GOT3 (cell line): ENCODE measurements around the gene ZSCAN20.

Experiments used
- DNase-seq: peaks from one replicate; lab custom pipeline; 2025; ENCODE audit warnings: mixed read lengths; lab: John Stamatoyannopoulos, UW

ZSCAN20 gene

DNA sequence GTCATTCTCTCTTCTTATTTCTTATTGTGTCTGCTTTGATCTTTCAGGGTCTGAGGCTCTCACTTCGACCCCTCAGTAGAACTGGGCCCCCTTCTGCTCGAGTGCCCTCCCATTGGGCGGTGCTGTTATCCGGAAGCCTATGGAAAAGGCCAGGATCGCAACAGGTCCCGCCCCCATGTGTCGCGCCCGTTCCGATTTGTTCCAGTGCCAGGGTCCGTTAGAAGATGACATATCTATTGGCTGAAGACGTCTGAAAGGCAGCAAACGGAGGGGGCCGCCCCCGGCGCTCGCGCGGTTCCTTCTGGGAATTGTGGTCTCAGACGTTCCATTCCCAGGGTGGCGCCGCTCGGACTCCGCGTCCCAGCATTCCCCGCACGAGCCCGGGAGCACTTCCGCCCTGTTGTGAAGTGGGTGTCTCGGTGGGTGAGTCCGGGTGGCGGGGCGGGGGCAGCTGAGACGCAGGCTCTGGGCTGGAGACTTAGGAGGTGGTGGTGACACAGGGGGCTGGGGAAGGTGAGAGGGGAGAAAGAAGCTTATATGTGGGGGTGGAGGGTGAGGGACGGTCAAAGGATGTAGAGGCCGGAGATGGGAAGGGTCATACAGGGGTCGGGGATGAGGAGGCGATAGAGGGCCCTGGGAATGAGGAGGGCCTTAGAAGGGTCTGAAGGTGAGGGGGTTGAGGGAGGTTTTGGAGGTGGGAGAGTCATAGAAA lies at the start of gene ZSCAN20:
ZSCAN20 (plus strand) TSS at position 377 of the 712 bp plus-strand sequence. CDS start 6,644 bp downstream, outside the sequence.
- DNase-seq, result peak; percentile 96

DNA sequence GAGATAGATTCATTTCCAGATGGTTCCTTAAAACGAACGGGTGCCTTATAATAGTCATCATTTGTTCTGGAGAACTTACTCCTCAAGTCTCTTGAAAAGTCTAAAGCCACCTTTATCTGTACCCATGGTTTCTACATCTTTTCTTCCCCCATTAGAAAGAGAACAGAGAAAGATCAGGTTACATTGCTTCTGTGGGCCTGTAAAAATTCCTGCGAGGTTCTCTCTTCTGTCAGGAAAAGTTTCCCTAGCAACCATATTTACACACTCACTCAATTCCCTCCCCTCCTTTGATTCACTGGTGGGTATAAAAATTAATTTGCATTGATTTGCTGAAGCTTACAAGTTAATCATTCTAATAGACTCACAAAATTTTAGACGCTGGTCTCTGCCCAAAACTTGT lies 48.2 kb upstream of the ZSCAN20 start:
- no peak for DNase-seq

DNA sequence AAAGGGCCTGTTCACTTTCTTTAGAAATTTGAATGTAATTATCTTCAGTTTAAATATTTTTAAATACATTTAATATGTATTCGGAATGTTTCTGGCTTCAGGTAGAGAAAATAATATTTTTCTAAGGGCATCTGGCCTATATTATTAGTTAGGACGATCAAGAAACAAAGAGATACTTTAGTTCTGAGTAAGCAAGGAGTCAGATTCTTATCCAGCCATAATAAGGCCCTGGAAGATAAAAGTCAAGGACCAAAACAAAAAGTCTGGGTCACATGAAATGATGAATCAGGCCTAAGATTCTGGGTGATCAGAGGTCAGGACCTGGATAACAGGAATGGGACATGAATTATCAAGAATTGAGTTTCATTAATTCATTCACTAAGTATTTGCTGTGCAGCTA lies 47.8 kb upstream of the ZSCAN20 start:
- no peak for DNase-seq

DNA sequence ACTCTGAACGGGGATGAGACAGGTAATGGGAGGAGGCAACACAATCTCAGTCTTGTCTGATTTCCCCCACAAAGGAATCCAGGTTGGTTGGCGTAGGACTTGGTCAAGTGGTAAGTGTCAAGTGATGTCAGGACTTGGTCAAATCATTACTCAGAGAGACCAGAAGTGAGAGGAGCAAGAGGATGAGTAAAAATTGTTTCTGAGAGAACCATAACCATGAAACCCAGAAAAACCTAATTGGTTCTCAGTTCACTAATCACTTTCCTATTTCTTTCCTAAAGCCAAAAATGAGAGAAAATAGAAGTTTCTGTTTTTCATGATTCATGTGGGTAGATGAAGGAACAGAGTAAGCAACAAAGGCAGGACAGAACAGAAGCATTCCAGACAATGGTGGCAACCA lies 46.5 kb upstream of the ZSCAN20 start:
- no peak for DNase-seq

DNA sequence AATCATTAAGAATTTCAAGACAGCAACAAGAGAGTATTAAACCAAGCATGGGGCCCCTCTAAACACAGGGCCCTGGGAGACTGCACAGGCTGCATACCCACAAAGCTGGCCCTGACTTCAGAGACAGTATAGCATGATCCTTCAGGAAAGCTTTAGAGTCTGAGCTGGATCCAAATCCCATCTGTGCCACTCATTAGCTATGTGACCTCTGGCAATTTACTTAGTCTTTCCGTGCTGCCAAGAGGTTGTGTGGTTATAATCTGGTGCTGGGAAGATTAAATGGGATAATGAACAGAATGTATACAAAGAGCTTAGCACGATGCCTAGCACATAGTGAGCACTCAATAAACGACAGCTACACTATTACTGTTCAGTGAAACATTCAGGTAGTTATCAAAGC lies 45.5 kb upstream of the ZSCAN20 start:
- no peak for DNase-seq

DNA sequence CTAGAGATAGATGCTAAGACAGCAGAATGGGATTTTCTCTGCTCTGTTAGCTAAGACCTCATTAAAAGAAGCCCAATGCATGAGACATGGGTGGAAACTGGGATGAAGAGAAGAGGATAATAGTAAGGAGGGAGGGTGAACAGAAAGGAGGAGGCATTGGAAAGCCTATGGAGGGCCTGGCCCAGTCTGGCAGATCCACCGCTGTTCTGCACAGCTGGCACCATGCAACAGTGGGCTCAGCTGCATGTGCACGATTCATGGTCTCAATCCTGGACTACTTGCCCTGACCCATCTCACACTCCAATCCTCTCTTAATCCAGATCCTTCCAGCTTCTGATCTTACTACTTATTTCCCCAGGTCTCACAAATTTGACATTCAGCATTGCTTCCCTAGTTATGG lies 43.8 kb upstream of the ZSCAN20 start:
- no peak for DNase-seq

DNA sequence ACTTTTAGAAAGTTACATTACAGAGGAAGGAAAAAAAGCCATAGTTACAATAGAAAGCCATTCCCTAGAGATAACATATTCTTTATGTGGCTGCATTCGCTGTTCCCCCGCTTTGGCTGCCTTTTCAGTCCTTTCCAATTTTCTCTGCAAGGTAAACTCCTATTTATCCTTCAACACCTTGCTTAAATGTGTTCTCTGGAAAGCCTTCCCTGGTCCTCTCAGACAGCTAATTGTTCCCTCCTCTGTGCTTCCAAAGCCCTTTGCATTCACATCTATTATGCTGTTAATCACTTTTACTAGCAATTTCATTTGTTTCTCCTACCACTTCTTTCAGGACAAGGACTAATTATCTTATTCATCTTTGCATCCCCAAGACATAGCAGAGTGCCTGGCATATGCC lies 43.1 kb upstream of the ZSCAN20 start:
- no peak for DNase-seq

DNA sequence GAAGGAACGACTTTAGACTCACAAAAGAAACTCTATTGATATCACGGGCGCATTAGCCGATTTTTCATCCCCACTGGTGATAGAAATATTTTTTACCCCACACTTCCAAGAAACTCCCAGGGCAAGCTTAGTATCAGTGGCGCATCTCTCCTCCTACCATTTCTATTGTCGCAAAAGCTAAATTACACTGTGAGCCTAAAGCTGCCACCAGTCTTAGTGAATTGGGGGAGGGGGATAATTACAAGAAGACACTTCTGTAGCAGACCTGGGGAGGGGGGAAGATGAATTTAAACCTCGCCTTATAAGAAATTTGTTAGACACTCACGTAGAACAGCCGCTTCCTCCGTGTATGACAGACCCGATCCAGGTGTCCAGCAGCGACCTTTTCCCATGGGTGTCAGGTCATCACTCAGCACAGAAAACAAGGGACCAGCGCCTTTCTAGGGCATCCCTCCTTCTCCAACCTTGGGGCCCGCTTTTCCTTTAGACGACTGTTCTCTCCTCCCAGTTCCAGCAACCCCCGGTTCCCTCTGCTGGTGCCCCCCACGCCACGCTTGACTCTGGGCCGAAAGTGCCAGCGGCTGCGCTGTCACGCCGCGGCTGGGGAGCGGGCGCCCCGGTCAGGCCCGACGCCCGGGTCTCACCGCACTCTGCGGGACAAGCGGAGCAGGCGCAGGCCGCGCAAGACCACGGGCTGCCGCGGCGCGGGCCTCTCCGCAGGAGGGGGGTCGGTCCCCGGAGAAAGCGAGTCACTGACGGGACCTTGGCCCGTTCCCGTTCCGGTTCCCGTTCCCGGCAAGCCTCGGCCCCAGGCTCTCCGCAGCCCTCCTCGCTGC lies 42.4 kb upstream of the ZSCAN20 start:
- DNase-seq, result no peak

DNA sequence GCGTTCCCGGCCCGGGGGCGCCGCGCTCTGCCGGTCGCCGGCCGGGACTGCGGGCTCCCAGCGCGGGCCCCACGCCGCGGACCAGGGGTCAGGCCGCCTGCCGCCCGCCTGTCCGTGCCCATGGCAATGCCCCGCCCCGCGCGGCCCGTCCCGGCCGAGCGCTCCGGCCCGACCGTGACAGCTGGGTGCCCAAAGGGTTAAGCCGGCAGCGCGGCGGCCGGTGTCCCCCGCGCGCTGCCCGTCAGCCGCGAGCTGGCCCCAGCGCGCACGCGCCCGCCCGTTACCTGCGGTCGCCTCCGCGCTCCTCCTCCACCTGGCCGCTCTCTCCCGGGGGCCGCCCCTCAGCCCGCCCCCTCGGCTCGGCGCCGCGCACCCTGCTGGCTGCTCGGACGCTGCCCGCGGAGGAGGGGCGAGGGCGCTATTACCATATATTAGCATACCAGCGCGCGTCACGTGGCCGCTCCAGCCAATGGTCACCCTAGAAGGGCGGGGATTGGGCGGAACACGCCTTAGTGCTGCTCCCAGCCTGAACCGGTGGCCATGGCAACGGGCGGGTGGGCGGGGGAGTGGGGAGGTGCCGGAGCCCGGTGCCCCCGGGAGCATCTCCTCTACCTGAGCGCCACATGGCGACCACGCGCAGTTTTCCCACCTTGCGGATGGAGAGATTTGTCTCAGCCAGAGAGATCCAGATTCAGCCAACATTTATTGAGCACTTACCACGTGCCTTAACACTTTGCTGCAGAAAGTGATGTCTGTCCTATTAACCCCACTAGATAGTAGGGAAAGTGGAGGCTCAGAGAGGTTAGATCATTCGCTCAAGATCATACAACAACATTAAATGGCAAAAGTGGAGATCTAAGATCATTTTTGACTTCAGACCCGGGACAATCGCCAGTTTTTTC lies 41.5 kb upstream of the ZSCAN20 start, which contains the start of gene PHC2:
PHC2 (minus strand) TSS at position 404 of the 902 bp plus-strand sequence. CDS start 55,556 bp downstream, outside the sequence.
- DNase-seq, result peak; percentile 83

DNA sequence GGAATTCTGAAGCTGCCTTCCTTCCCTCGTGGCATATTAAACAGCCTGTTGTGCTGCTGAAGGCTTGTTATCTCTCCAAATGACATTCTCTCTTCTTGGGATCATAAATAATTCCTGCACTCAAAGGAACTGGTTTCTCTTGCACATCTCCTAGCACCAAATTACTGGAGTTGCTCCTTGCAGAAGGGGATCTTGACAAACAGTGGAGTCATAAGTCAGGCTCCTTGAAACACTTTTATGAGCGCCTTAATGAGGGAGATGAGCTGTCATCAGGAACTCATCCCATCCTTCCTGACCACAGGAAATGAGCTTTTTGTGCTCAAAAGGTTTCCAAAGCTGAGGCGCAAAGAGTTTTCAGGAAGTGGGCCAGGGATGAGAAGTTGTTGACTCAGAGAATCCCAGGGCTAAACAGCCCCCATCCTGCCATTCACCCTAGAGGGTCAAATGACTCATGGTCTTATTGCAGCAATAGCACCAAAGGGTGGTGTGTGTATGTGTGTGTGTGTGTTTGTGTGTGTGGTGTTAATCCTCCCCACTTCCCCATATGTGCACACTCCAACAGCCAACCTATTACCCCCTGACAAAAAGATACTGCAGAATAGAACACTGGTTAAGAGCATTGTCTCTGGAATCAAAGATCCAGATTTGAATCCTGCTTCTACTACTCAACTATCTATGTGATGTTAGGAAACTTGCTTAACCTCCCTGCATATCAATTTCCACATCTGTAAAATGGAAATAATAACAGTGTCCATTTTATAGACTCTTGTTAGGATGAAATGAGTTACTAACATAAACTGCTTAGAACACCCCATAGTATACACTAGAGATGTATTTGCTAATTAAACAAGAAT lies 38.7 kb upstream of the ZSCAN20 start:
- DNase-seq, result peak; percentile 51

DNA sequence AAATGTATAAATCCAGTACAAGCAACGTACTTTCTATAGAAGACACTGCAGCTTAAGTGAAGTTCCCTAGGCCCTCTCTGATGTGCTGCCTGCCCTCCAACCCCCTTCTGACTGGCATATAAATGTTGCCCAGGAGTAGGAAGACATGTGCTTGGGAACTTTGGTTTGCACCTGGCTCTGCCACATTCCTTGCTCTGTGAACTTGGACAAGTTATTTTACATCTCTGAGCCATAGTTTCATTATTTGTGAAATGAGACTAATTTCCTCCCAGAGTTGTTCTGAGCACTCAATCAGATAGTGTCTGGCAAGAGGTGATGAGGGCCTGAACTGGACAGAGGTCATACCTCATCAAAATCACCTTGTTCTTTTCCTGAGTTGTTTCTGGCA lies 38.1 kb upstream of the ZSCAN20 start:
- DNase-seq, result no peak

DNA sequence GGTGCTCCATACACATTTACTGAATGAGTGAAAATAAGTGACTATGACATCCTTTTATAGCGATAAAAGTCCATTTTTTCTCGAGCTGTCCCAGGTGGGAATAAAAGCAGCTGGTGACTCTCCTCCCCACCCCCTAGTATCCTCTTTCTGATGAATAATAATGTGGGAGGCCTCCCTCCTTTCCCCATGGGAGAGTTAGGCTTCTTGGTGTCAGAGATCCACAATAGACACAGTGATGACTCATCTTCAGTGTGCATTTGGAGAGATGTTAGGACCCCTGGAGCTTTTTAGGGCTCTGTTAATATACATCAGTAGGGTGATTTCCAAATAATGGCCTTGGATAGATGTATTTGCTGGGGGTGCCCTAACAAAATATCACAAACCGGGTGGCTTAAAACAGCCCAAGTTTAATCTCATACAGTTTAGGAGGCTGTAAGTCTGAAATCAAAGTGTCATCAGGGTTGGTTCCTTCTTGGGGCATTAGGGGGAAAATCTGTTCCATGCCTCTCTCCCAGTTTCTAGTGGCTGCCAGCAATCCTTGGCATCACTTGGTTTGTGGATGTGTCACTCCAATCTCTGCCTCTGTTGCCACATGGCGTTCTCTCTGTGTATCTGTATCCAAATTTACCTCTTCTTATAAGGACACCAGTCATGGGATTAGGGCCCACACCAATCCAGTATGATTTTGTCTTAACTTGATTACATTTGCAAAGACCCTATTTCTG lies 37.2 kb upstream of the ZSCAN20 start:
- DNase-seq, result no peak

DNA sequence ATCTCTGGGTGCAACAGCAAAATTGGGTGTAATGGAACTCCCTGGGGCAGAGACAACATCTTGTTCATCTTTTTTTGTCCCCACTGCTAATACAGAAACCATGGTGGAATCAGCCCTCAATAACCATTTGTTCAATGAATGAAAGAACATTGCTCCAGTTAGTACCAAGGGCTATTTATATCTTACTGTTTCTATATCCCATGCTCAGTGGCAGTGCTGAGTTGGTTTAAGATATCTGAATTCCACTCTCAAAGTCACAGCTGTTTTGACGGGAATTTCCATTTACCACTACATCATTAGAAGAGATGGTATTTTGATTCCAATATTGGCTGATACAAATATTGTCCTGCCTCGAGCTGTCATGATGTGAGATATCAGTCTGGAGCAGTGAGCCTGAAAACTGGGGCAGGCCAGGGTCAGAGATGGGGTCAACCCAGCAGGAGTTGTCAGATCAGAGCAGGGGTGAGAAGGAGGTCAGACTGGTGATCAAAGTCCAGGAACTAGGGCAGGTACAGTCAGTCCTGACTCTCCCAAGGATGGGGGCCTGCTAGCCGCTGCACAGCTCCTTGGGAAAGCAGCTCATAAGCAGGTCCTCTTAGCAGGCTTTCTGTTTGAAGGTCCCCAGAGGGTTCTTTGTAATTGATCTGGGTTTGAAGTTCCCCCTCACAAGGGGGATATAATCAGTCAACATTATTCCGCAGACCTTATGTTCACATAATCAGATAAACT lies 35.7 kb upstream of the ZSCAN20 start:
- DNase-seq, result no peak

DNA sequence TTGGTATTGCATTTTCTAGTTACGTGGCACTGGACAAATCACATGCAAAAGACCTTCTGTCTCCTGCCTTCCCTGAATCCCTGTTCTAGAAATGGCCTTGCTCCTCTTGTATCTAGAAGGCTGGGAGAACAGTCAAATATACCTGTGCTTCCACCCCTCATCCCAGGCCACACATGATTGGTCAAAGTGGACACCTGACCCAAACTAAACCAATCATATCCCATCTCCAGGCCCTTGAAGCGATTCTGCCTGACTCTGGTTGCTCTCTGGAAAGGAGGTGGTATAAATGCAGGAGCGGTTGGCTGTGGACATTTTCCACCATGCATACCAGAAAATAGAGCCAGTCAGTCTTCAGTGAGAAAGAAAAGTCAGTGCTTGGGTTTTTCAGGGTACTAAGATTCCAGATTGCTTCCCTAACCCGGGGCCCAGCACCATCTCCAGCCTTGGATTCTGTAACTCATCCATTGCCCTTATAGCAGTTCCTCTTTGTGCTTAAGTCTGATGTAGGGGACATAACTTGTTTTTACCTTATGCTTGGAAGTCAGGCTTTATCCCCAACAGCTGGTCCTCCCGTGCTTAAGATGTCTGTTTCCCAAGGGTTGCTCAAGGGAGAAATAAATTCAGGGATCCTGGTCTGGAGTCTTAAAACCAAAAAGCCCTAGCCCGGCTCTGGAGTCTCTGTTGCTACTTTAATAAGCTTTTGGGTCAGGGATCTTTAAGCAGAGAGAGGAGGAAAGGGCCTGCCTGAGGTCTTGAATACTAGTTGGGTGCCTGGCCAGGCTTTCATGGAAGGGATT lies 33.9 kb upstream of the ZSCAN20 start:
- DNase-seq, result no peak

DNA sequence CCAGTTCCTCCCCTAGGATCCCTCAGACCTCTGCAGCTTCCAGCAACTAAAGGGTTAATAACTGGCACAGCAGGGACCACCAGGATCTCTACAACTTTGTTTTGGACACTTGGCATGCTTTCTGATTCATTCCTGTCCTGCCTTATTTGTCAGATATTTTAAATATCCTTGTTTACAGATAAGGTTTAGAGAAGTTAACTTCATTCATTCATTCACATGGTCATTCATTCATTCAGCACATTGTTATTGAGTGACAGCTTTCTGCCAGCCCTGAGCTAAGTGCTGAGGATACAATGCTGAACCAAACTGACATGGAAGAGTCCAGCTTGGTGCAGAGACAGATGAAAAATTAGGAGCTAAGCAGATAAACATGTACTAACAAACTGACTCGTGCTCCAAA lies 32.8 kb upstream of the ZSCAN20 start:
- no peak for DNase-seq

DNA sequence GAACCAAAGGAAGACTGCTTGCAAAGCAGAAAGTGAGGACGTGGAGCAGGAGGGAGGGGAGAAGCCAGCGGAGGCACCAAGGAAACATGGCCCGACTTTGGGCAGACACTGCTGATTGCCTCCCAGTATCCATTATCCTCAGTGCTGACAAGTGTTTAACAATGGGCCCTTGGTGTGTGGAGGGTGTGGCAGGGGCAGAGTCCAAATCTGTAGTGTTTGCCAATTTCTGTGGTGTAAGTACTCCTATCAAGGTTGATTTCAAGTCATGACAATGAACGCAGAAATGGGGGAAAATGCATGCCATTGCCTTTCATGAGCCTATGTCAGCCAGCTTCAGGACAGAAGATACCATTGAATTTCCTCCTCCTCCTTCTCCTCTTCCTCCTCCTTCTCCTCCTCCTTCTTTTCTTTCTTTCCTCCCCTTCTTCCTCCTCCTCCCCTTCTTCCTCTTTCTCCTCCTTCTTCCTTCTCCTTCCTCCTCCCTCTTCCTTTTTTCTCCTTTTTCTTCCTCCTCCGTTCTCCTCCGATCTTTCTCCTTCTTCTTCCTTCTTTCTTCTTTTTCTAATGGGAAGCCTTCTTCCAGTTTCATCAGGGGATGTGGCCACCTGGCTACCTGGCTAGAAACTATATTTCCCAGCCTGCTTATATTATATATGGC lies 31.2 kb upstream of the ZSCAN20 start:
- no peak for DNase-seq

DNA sequence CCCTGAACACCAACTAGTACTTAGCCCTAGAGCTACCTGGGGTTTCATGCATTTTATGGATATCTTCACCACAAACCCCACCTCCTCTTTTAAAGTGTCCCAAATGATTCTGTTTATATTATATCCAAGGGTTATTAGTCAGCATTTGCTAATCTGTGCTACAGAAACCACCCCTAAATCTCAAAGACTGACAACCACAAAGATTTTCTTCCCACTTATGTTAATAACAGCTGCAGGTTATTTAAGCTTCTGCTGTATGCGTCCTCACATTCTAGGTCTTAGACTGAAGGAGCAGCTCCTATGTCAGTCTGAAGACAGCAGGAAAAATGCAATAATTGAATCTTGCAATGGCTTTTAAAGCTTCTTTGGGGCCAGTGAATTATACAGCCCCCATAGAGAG lies 30.3 kb upstream of the ZSCAN20 start:
- DNase-seq, result no peak

DNA sequence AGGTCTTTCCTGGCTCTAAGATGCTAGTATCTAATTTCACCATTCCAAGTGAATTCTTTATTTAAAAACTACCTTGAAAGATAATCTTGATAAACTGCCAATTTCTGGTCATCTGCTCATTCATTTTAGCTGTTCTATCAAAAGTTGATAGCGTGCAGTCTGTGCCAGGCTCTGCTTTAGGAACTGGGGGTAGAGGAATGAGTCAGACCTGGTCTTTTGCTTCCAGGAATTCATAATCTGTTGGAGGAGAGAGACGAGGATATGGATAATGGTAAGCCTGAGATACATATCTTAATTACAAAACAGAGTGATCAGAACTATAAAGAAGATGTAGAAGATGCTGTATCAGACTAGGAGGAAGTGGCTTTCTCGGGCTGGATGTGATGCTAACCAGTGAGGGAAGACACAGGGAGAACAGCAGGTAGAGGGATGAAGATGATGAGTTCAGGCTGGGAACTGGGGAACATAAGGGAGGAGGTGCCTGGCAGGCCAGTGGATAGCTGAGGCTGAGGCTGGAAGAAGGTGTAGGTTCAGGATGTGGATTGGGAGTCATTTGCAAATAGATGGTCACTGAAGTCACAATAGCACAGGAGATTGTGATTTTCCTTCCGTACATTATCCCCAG lies 29.3 kb upstream of the ZSCAN20 start:
- DNase-seq, result no peak
